Neural cell (in vitro differentiated cells): ENCODE data around the gene SH3RF2. TPM values are rescaled to one million over a fixed set of nuclear protein-coding genes. Genes with fewer than 3 reads are reported as not detected.

ENCODE experiments used
- H2AFZ ChIP-seq: fragments of 200-600, 300-800 bp; sonication (generic), shearing (Covaris generic); 2 replicates; pipeline ENCODE4 v1.6.0; 2014; ENCODE audit warnings: low read depth, mild to moderate bottlenecking, antibody characterized with exemption, low read length, moderate library complexity
- H3F3A ChIP-seq: fragments of 200-600 bp; shearing (Covaris generic); 2 replicates; pipeline ENCODE4 v1.6.1; 2016; ENCODE audit warnings: mild to moderate bottlenecking, moderate library complexity, mixed read lengths, antibody characterized with exemption, low read length; ENCODE audit not compliant: insufficient read depth, poor library complexity, severe bottlenecking
- H3K27ac ChIP-seq: fragments of 200-600, 300-800 bp; sonication (generic), shearing (Covaris generic); 2 replicates; pipeline ENCODE4 v1.5.1; 2014; ENCODE audit warnings: mild to moderate bottlenecking, low read length, moderate library complexity
- H3K27me3 ChIP-seq: fragments of 300-800, 200-600 bp; sonication (generic), shearing (Covaris generic); 2 replicates; pipeline ENCODE4 v1.6.0; 2014; ENCODE audit warnings: mild to moderate bottlenecking, low read depth, low read length, moderate library complexity; ENCODE audit not compliant: insufficient read depth
- H3K36me3 ChIP-seq: fragments of 300-800, 200-600 bp; sonication (generic), shearing (Covaris generic); 2 replicates; pipeline ENCODE4 v1.5.1; 2014; ENCODE audit warnings: mild to moderate bottlenecking, antibody characterized with exemption, low read length, moderate library complexity; ENCODE audit not compliant: insufficient read depth
- H3K4me2 ChIP-seq: fragments of 300-800, 200-600 bp; sonication (generic), shearing (Covaris generic); 2 replicates; pipeline ENCODE4 v1.6.0; 2014; ENCODE audit warnings: mild to moderate bottlenecking, low read length
- H3K4me3 ChIP-seq: fragments of 300-800, 200-600 bp; sonication (generic), shearing (Covaris generic); 2 replicates; pipeline ENCODE4 v1.5.1; 2014; ENCODE audit warnings: mild to moderate bottlenecking, low read length, moderate library complexity
- H3K79me2 ChIP-seq: fragments of 200-600 bp; shearing (Covaris generic); replicated peaks from 2 replicates; pipeline ENCODE4 v1.6.0; 2014; ENCODE audit warnings: mild to moderate bottlenecking, low read length, moderate library complexity; ENCODE audit not compliant: insufficient read depth
- H3K9ac ChIP-seq: fragments of 300-800, 200-600 bp; sonication (generic), shearing (Covaris generic); 2 replicates; pipeline ENCODE4 v1.6.1; 2016; ENCODE audit warnings: mild to moderate bottlenecking, low read length, mixed read lengths
- H3K9me2 ChIP-seq: fragments of 200-600 bp; shearing (Covaris generic); 2 replicates; pipeline ENCODE4 v1.6.1; 2016; ENCODE audit warnings: mild to moderate bottlenecking, low read length, mixed read lengths; ENCODE audit not compliant: insufficient read depth
- H3K9me3 ChIP-seq: fragments of 200-600, 300-800 bp; sonication (generic), shearing (Covaris generic); 2 replicates; pipeline ENCODE4 v1.6.1; 2016; ENCODE audit warnings: mild to moderate bottlenecking, mixed run types, low read length, moderate library complexity, mixed read lengths
- H4K20me1 ChIP-seq: fragments of 200-600 bp; shearing (Covaris generic); 2 replicates; pipeline ENCODE4 v1.6.1; 2016; ENCODE audit warnings: mild to moderate bottlenecking, mixed run types; ENCODE audit not compliant: insufficient read depth
- EP300 ChIP-seq: fragments of 450-650 bp; conservative IDR thresholded peaks from 2 replicates; pipeline ENCODE4 v1.6.1; 2014; ENCODE audit warnings: antibody characterized with exemption, mild to moderate bottlenecking, moderate library complexity; ENCODE audit not compliant: poor library complexity, severe bottlenecking
- EZH2 ChIP-seq: fragments of 200-600, 300-800 bp; shearing (Covaris generic), sonication (generic); IDR thresholded peaks from 2 replicates; pipeline ENCODE4 v1.6.1; 2014; ENCODE audit warnings: antibody characterized with exemption, low read length, borderline replicate concordance, mild to moderate bottlenecking; ENCODE audit not compliant: insufficient read depth, poor library complexity, severe bottlenecking
- MXI1 ChIP-seq: fragments of 450-650 bp; conservative IDR thresholded peaks from 2 replicates; pipeline ENCODE4 v1.6.1; 2014; ENCODE audit warnings: antibody characterized with exemption, mild to moderate bottlenecking; ENCODE audit not compliant: poor library complexity, severe bottlenecking
- POLR2AphosphoS5 ChIP-seq: IDR thresholded peaks from 2 replicates; pipeline ENCODE4 v1.6.1; 2012
- RAD21 ChIP-seq: fragments of 450-650 bp; conservative IDR thresholded peaks from 2 replicates; pipeline ENCODE4 v1.6.1; 2014; ENCODE audit warnings: antibody characterized with exemption, mild to moderate bottlenecking, moderate library complexity
- SMC3 ChIP-seq: fragments of 450-650 bp; conservative IDR thresholded peaks from 2 replicates; pipeline ENCODE4 v1.6.1; 2014; ENCODE audit warnings: antibody characterized with exemption, mild to moderate bottlenecking, moderate library complexity; ENCODE audit not compliant: poor library complexity
- TAF1 ChIP-seq: IDR thresholded peaks from 2 replicates; pipeline ENCODE4 v1.6.1; 2012; ENCODE audit warnings: low read depth
- polyA plus RNA-seq: library from polyadenylated mRNA; depleted of rRNA; stranded (reverse); fragments of >200 nt; gene quantifications from 2 replicates; pipeline ENCODE4 v1.2.3, GENCODE V29; 2014
- TF ChIP-seq, protein P1 (sequence below): IDR thresholded peaks from 2 replicates; pipeline ENCODE4 v1.6.1; 2012; ENCODE audit warnings: borderline replicate concordance
- TF ChIP-seq, protein P2 (sequence below): fragments of 450-650 bp; IDR thresholded peaks from 2 replicates; pipeline ENCODE4 v1.5.1; 2014; ENCODE audit warnings: antibody characterized with exemption, mild to moderate bottlenecking, moderate library complexity; ENCODE audit not compliant: poor library complexity, severe bottlenecking

Gene SH3RF2
- polyA plus RNA-seq, 1 donor from 2014 or later: not detected

DNA sequence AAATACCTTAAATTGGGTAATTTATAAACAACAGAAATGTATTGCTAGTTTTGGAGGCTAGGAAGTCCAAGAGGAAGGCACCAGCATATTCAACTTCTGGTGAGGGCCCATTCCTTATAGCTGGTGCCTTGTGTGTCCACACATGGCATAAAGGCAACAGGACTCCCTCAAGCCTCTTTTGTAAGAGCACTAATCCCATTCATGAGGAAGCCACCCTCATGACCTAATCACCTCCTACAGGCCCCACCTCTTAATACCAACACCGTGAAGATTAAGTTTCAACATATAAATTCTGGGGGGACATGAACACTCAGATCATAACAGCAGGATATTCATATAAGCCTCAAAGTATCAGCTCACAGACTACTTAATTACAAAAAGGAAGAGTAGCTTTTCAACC lies 173.0 kb downstream of the SH3RF2 start:
- no peak overlapping the region for H3K4me2 ChIP-seq
- no peak for TF ChIP-seq EP300
- TF ChIP-seq MXI1: no peak
- TF ChIP-seq TAF1: no peak
- no peak for TF ChIP-seq SMC3
- TF ChIP-seq POLR2AphosphoS5: no peak
- TF ChIP-seq, protein P1, sequence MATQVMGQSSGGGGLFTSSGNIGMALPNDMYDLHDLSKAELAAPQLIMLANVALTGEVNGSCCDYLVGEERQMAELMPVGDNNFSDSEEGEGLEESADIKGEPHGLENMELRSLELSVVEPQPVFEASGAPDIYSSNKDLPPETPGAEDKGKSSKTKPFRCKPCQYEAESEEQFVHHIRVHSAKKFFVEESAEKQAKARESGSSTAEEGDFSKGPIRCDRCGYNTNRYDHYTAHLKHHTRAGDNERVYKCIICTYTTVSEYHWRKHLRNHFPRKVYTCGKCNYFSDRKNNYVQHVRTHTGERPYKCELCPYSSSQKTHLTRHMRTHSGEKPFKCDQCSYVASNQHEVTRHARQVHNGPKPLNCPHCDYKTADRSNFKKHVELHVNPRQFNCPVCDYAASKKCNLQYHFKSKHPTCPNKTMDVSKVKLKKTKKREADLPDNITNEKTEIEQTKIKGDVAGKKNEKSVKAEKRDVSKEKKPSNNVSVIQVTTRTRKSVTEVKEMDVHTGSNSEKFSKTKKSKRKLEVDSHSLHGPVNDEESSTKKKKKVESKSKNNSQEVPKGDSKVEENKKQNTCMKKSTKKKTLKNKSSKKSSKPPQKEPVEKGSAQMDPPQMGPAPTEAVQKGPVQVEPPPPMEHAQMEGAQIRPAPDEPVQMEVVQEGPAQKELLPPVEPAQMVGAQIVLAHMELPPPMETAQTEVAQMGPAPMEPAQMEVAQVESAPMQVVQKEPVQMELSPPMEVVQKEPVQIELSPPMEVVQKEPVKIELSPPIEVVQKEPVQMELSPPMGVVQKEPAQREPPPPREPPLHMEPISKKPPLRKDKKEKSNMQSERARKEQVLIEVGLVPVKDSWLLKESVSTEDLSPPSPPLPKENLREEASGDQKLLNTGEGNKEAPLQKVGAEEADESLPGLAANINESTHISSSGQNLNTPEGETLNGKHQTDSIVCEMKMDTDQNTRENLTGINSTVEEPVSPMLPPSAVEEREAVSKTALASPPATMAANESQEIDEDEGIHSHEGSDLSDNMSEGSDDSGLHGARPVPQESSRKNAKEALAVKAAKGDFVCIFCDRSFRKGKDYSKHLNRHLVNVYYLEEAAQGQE: no peak
- TF ChIP-seq, protein P2, sequence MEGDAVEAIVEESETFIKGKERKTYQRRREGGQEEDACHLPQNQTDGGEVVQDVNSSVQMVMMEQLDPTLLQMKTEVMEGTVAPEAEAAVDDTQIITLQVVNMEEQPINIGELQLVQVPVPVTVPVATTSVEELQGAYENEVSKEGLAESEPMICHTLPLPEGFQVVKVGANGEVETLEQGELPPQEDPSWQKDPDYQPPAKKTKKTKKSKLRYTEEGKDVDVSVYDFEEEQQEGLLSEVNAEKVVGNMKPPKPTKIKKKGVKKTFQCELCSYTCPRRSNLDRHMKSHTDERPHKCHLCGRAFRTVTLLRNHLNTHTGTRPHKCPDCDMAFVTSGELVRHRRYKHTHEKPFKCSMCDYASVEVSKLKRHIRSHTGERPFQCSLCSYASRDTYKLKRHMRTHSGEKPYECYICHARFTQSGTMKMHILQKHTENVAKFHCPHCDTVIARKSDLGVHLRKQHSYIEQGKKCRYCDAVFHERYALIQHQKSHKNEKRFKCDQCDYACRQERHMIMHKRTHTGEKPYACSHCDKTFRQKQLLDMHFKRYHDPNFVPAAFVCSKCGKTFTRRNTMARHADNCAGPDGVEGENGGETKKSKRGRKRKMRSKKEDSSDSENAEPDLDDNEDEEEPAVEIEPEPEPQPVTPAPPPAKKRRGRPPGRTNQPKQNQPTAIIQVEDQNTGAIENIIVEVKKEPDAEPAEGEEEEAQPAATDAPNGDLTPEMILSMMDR: no peak
- TF ChIP-seq RAD21: no peak
- no peak for TF ChIP-seq EZH2
- H3K27me3 ChIP-seq: no peaks in the 10 kb centered on the region
- no peak overlapping the region for H3K9ac ChIP-seq
- H3K27ac ChIP-seq: no peak overlapping the region
- H3F3A ChIP-seq: no peaks in the 10 kb centered on the region
- H3K4me3 ChIP-seq: no peak overlapping the region
- H3K9me2 ChIP-seq: no peaks in the 10 kb centered on the region
- H4K20me1 ChIP-seq: no peaks in the 10 kb centered on the region
- no peak overlapping the region for H2AFZ ChIP-seq
- no peaks in the 10 kb centered on the region for H3K79me2 ChIP-seq
- no peaks in the 10 kb centered on the region for H3K36me3 ChIP-seq
- no peaks in the 10 kb centered on the region for H3K9me3 ChIP-seq

DNA sequence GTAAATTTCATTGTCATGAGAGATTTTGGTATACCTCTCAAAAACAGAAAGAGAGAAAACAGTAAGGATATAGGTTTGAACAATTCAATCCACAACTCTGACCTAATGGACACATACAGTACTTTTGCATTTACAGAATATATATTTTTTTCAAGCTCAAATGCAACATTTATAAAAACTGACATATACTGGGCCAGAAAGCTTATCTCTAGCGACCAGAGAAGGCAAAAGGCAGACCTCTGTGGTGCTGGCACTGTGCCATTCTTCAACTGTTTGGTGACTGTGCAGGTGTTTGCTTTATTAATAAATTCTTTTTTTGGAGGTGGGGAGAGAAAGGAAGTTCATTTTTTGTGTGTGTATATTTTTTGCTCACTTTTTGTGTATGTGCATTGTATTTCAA lies 175.0 kb downstream of the SH3RF2 start:
- Histone ChIP-seq H3K79me2 (no peaks in the 10 kb centered on the region), H3K4me3 (no peak overlapping the region), H3K9me3 (no peaks in the 10 kb centered on the region), H3K27ac (no peak overlapping the region), H3K27me3 (no peaks in the 10 kb centered on the region), H2AFZ (no peak overlapping the region), H3K9me2 (no peaks in the 10 kb centered on the region), H3K36me3 (no peaks in the 10 kb centered on the region), H3K9ac (no peak overlapping the region), H3F3A (no peaks in the 10 kb centered on the region), H4K20me1 (no peaks in the 10 kb centered on the region), H3K4me2 (no peak overlapping the region)
- TF ChIP-seq, protein P1: no peak
- TF ChIP-seq MXI1: no peak
- TF ChIP-seq RAD21: no peak
- TF ChIP-seq SMC3: no peak
- TF ChIP-seq EP300: no peak
- TF ChIP-seq TAF1: no peak
- no peak for TF ChIP-seq EZH2
